HG02885 (cell line): Measurements from ENCODE around the gene GPC6.
A peak's percentile ranks its signal among the peaks of the same experiment; 100 is the strongest.

Experiments
- ATAC-seq: cut with Tn5 transposase; IDR thresholded peaks from one replicate; pipeline ENCODE4 v1.9.1; 2021; ENCODE audit warnings: mild to moderate bottlenecking; ENCODE audit not compliant: unreplicated experiment, poor library complexity

GPC6 gene

GRCh38 chr13:93789058-93789457 is 562.5 kb downstream of the GPC6 start:
- ATAC-seq: no peak

GRCh38 chr13:93794197-93794885 is 567.7 kb downstream of the GPC6 start:
- peak; percentile 89 for ATAC-seq

- peak; percentile 57 for ATAC-seq
Observed at GRCh38 chr13:93797463-93797862, 570.9 kb downstream of the GPC6 start.

GRCh38 chr13:93800342-93800741 is 573.7 kb downstream of the GPC6 start:
- no peak for ATAC-seq

GRCh38 chr13:93805736-93806135 is 579.1 kb downstream of the GPC6 start:
- ATAC-seq: no peak

- ATAC-seq: no peak
Observed at GRCh38 chr13:93806861-93807260, 580.3 kb downstream of the GPC6 start.

- ATAC-seq: no peak
Observed at GRCh38 chr13:93810264-93810663, 583.7 kb downstream of the GPC6 start.

- no peak for ATAC-seq
Observed at GRCh38 chr13:93811071-93811737, 584.6 kb downstream of the GPC6 start.

- no peak for ATAC-seq
Observed at GRCh38 chr13:93811738-93812112, 585.1 kb downstream of the GPC6 start.

- ATAC-seq: no peak
Observed at GRCh38 chr13:93814658-93815057, 588.1 kb downstream of the GPC6 start.

GRCh38 chr13:93818345-93818744 is 591.7 kb downstream of the GPC6 start:
- no peak for ATAC-seq

- ATAC-seq: no peak
Observed at GRCh38 chr13:93819331-93819890, 592.8 kb downstream of the GPC6 start.

- ATAC-seq: no peak
Observed at GRCh38 chr13:93824286-93824685, 597.7 kb downstream of the GPC6 start.

- ATAC-seq: no peak
Observed at GRCh38 chr13:93834051-93834450, 607.4 kb downstream of the GPC6 start.

GRCh38 chr13:93843082-93843481 is 616.5 kb downstream of the GPC6 start:
- ATAC-seq: no peak

- ATAC-seq: peak; percentile 77
Observed at GRCh38 chr13:93847162-93847561, 620.6 kb downstream of the GPC6 start.

GRCh38 chr13:93848247-93848646 is 621.6 kb downstream of the GPC6 start:
- ATAC-seq: no peak

- ATAC-seq: no peak
Observed at GRCh38 chr13:93851236-93851635, 624.6 kb downstream of the GPC6 start.

GRCh38 chr13:93853912-93854311 is 627.3 kb downstream of the GPC6 start:
- ATAC-seq: no peak

- ATAC-seq: no peak
Observed at GRCh38 chr13:93857126-93857525, 630.5 kb downstream of the GPC6 start.

- ATAC-seq: no peak
Observed at GRCh38 chr13:93859716-93860115, 633.1 kb downstream of the GPC6 start.

- ATAC-seq: no peak
Observed at GRCh38 chr13:93861818-93862217, 635.2 kb downstream of the GPC6 start.
